Forelimb muscle (tissue), 1 donor: ENCODE results near the gene ARL6IP6. TPM values are rescaled to one million over a fixed set of nuclear protein-coding genes. Genes with fewer than 3 reads are reported as not detected.
"Not testable (repeated sequence)": the region's sequence is repeated elsewhere in the genome, so short reads cannot be mapped to it uniquely, and the experiment has no call there.

Experiments
- DNase-seq: peaks from one replicate; pipeline ENCODE4 v3.0.0-alpha.2; 2013; ENCODE audit warnings: low read depth
- polyA plus RNA-seq: library from polyadenylated mRNA; unstranded; fragments of 120-200 nt; gene quantifications from one replicate; pipeline ENCODE4 v1.2.1, GENCODE V29; 2013; ENCODE audit not compliant: insufficient read length

Gene ARL6IP6
- polyA plus RNA-seq, 1 donor, result 36.7 TPM

- not testable (repeated sequence) for DNase-seq
Observed at GRCh38 chr2:152722639-152723038, 4.2 kb downstream of the ARL6IP6 start.

GRCh38 chr2:152723918-152724317 lies 5.5 kb downstream of the ARL6IP6 start:
- no peak for DNase-seq

GRCh38 chr2:152729844-152730243 lies 11.4 kb downstream of the ARL6IP6 start:
- no peak for DNase-seq

GRCh38 chr2:152730591-152731333 lies 12.3 kb downstream of the ARL6IP6 start:
- no peak for DNase-seq

- not testable (repeated sequence) for DNase-seq
Observed at GRCh38 chr2:152737509-152737908, 19.1 kb downstream of the ARL6IP6 start.

- no peak for DNase-seq
Observed at GRCh38 chr2:152738438-152738837, 20.0 kb downstream of the ARL6IP6 start.

- not testable (repeated sequence) for DNase-seq
Observed at GRCh38 chr2:152739705-152740104, 21.3 kb downstream of the ARL6IP6 start.

GRCh38 chr2:152740743-152741328 lies 22.4 kb downstream of the ARL6IP6 start:
- DNase-seq, result no peak

- no peak for DNase-seq
Observed at GRCh38 chr2:152743002-152743401, 24.6 kb downstream of the ARL6IP6 start.

- not testable (repeated sequence) for DNase-seq
Observed at GRCh38 chr2:152747751-152748150, 29.3 kb downstream of the ARL6IP6 start.

- no peak for DNase-seq
Observed at GRCh38 chr2:152755029-152755428, 36.6 kb downstream of the ARL6IP6 start.

GRCh38 chr2:152759290-152760072 lies 41.1 kb downstream of the ARL6IP6 start:
- DNase-seq, result no peak

GRCh38 chr2:152761214-152761613 lies 42.8 kb downstream of the ARL6IP6 start:
- no peak for DNase-seq

- no peak for DNase-seq
Observed at GRCh38 chr2:152762202-152762601, 43.8 kb downstream of the ARL6IP6 start.

GRCh38 chr2:152763208-152763607 lies 44.8 kb downstream of the ARL6IP6 start:
- DNase-seq, result not testable (repeated sequence)

GRCh38 chr2:152763651-152764050 lies 45.2 kb downstream of the ARL6IP6 start:
- no peak for DNase-seq

GRCh38 chr2:152766928-152767327 lies 48.5 kb downstream of the ARL6IP6 start:
- no peak for DNase-seq

- DNase-seq, result no peak
Observed at GRCh38 chr2:152781175-152781574, 62.8 kb downstream of the ARL6IP6 start.

GRCh38 chr2:152782171-152782570 lies 63.8 kb downstream of the ARL6IP6 start:
- DNase-seq, result no peak

- no peak for DNase-seq
Observed at GRCh38 chr2:152790883-152791282, 72.5 kb downstream of the ARL6IP6 start.

- DNase-seq, result no peak
Observed at GRCh38 chr2:152791979-152792378, 73.6 kb downstream of the ARL6IP6 start.

GRCh38 chr2:152792974-152793373 lies 74.6 kb downstream of the ARL6IP6 start:
- no peak for DNase-seq

GRCh38 chr2:152796941-152797340 lies 78.5 kb downstream of the ARL6IP6 start:
- no peak for DNase-seq
